ENCODE data around the gene DLG1. TPM values are rescaled to one million over a fixed set of nuclear protein-coding genes. Genes with fewer than 3 reads are reported as not detected.

The DLG1 gene
- total and polyA plus RNA-seq, 2 experiments from 2014 or later, result 54.8 to 128 TPM

GRCh38 chr3:197325773-197326172 lies 27.4 kb upstream of the DLG1 start:
- Histone ChIP-seq H3K79me2 (no peaks in the 10 kb centered on the region), H3K27ac (no peak overlapping the region), H3K4me2 (no peak overlapping the region), H3K4me3 (no peak overlapping the region), H4K20me1 (ENCODE audit: insufficient read depth, poor library complexity, severe bottlenecking) (no peaks in the 10 kb centered on the region), H3K9me2 (replicated peaks; ENCODE audit: insufficient read depth) (no peaks in the 10 kb centered on the region), H3K36me3 (replicated peaks; ENCODE audit: insufficient read depth, low read depth) (no peaks in the 10 kb centered on the region), H2AFZ (no peak overlapping the region), H3K27me3 (no peaks in the 10 kb centered on the region), H3K9me3 (ENCODE audit: low read depth) (no peaks in the 10 kb centered on the region), H3K4me1 (ENCODE audit: insufficient read depth) (no peaks in the 10 kb centered on the region)
- TF ChIP-seq EZH2phosphoT487 (IDR thresholded peaks at IDR 0.05; ENCODE audit: low read depth, severe bottlenecking, unreplicated experiment), result no peak
- no peak for TF ChIP-seq CTCF (IDR thresholded peaks at IDR 0.05; ENCODE audit: poor library complexity)
- TF ChIP-seq EZH2 (IDR thresholded peaks at IDR 0.05; ENCODE audit: borderline replicate concordance), result no peak
- no peak for DNase-seq (ENCODE audit: low spot score)
- WGBS (ENCODE audit: low lambda C conversion rate, missing lambda C conversion rate), result 91% methylated on average over 7 of the region's 7 CpGs

DNA sequence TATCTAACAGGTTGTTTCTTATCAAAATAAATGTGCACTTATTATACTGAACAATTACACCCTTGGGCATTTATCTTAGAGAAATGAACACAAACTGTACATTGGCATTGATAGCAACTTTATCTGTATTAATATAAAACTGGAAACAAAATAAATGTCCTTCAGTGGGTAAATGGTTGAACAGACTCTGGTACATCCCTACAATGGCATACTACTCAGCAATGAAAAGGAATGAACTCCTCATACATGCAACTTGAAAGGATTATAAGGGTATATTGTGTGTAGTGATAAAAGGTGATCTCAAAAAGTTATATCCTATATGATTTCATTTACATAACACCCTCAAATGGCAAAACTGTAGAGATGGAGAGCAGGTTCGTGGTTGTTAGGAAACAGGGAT lies 23.7 kb upstream of the DLG1 start:
- 92% methylated on average over 1 of the region's 1 CpG for WGBS (ENCODE audit: low lambda C conversion rate, missing lambda C conversion rate)
- Histone ChIP-seq H2AFZ (no peak overlapping the region), H3K4me3 (no peak overlapping the region), H3K4me2 (no peak overlapping the region), H3K9me2 (replicated peaks; ENCODE audit: insufficient read depth) (no peaks in the 10 kb centered on the region), H3K4me1 (ENCODE audit: insufficient read depth) (peaks cover 5% of the 10 kb centered on the region), H3K27me3 (no peaks in the 10 kb centered on the region), H4K20me1 (ENCODE audit: insufficient read depth, poor library complexity, severe bottlenecking) (no peaks in the 10 kb centered on the region), H3K27ac (no peak overlapping the region), H3K9me3 (ENCODE audit: low read depth) (no peaks in the 10 kb centered on the region), H3K79me2 (no peaks in the 10 kb centered on the region), H3K36me3 (replicated peaks; ENCODE audit: insufficient read depth, low read depth) (no peaks in the 10 kb centered on the region)
- DNase-seq (ENCODE audit: low spot score), result no peak
- TF ChIP-seq EZH2phosphoT487 (IDR thresholded peaks at IDR 0.05; ENCODE audit: low read depth, severe bottlenecking, unreplicated experiment) (no peak), CTCF (IDR thresholded peaks at IDR 0.05; ENCODE audit: poor library complexity) (no peak), EZH2 (IDR thresholded peaks at IDR 0.05; ENCODE audit: borderline replicate concordance) (no peak)

DNA sequence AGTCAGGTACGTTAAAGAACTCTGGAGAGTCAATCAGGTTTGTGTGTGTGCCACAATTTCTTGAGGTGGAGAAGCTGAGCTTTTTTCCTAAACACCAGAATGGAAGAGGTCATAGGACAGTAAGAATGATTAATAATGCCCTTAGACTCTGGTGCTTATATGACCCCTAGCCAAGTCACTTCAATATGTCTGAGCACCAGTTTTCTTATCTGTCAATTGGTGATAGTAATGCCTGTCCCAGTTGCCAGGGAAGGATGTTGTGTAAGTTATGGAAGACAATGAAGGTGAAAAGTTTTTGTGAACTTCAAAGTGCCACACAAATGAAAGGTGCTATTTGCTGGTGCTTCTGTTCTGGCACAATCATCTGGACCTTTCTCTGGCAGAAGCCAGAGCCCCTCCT lies 22.2 kb upstream of the DLG1 start:
- Histone ChIP-seq H3K4me1 (ENCODE audit: insufficient read depth) (peaks cover 5% of the 10 kb centered on the region), H3K79me2 (no peaks in the 10 kb centered on the region), H3K4me3 (no peak overlapping the region), H2AFZ (no peak overlapping the region), H3K4me2 (no peak overlapping the region), H4K20me1 (ENCODE audit: insufficient read depth, poor library complexity, severe bottlenecking) (no peaks in the 10 kb centered on the region), H3K27me3 (no peaks in the 10 kb centered on the region), H3K36me3 (replicated peaks; ENCODE audit: insufficient read depth, low read depth) (no peaks in the 10 kb centered on the region), H3K9me3 (ENCODE audit: low read depth) (no peaks in the 10 kb centered on the region), H3K9me2 (replicated peaks; ENCODE audit: insufficient read depth) (no peaks in the 10 kb centered on the region), H3K27ac (no peak overlapping the region)
- no peak for TF ChIP-seq EZH2phosphoT487 (IDR thresholded peaks at IDR 0.05; ENCODE audit: low read depth, severe bottlenecking, unreplicated experiment)
- no peak for TF ChIP-seq CTCF (IDR thresholded peaks at IDR 0.05; ENCODE audit: poor library complexity)
- TF ChIP-seq EZH2 (IDR thresholded peaks at IDR 0.05; ENCODE audit: borderline replicate concordance), result no peak
- 96% methylated on average over 1 of the region's 1 CpG for WGBS (ENCODE audit: low lambda C conversion rate, missing lambda C conversion rate)
- no peak for DNase-seq (ENCODE audit: low spot score)
